HL-60 (cell line): ENCODE measurements around the gene SLC27A2.

Experiments used
- CTCF ChIP-seq: IDR thresholded peaks from one replicate; pipeline ENCODE4 v1.5.1; 2011; ENCODE audit warnings: low read length, control low read depth, inconsistent platforms; ENCODE audit not compliant: insufficient read depth
- GABPA ChIP-seq: IDR thresholded peaks from 2 replicates; pipeline ENCODE4 v1.6.1; 2012; ENCODE audit warnings: low read depth
- POLR2AphosphoS5 ChIP-seq: IDR thresholded peaks from 2 replicates; pipeline ENCODE4 v1.6.1; 2012; ENCODE audit warnings: low read depth
- REST ChIP-seq: IDR thresholded peaks from 2 replicates; pipeline ENCODE4 v1.6.1; 2012; ENCODE audit warnings: low read depth; ENCODE audit not compliant: insufficient replicate concordance

GRCh38 chr15:50166216-50166615 lies 15.8 kb upstream of the SLC27A2 start:
- TF ChIP-seq REST = no peak
- no peak for TF ChIP-seq CTCF
- no peak for TF ChIP-seq GABPA
- TF ChIP-seq POLR2AphosphoS5 = no peak
